HFFc6 (cell line): ENCODE results near the gene ENGASE. TPM values are rescaled to one million over a fixed set of nuclear protein-coding genes. Genes with fewer than 3 reads are reported as not detected.

Experiments
- DNase-seq: peaks from one replicate; pipeline ENCODE4 v3.0.0-alpha.2; 2018
- H3K27ac Mint-ChIP-seq: 2 replicates; pipeline ENCODE4 v1.8.0; 2020; ENCODE audit warnings: mild to moderate bottlenecking, mixed read lengths
- H3K27me3 Mint-ChIP-seq: 2 replicates; pipeline ENCODE4 v1.8.0; 2021; ENCODE audit warnings: mild to moderate bottlenecking, moderate library complexity, mixed read lengths; ENCODE audit not compliant: insufficient read depth
- H3K36me3 Mint-ChIP-seq: 2 replicates; pipeline ENCODE4 v1.8.0; 2021; ENCODE audit warnings: low read depth, mixed read lengths
- H3K4me1 Mint-ChIP-seq: 2 replicates; pipeline ENCODE4 v1.8.0; 2020; ENCODE audit warnings: low read depth, mixed read lengths
- H3K4me3 Mint-ChIP-seq: 2 replicates; pipeline ENCODE4 v1.8.0; 2020; ENCODE audit warnings: mild to moderate bottlenecking, moderate library complexity, mixed read lengths
- H3K9me3 Mint-ChIP-seq: 2 replicates; pipeline ENCODE4 v1.8.0; 2020; ENCODE audit warnings: mild to moderate bottlenecking, mixed read lengths
- CTCF ChIP-seq: fragments of 200-600 bp; sonication (generic); IDR thresholded peaks from 2 replicates; pipeline ENCODE4 v1.5.0; 2021; ENCODE audit warnings: antibody characterized with exemption, mild to moderate bottlenecking
- total RNA-seq, 6 experiments: library from RNA; stranded (reverse); fragmentation: NEBNext Ultra II Directional; extraction: Animal tissue kit (Norgen Biotek cat#: 25700); gene quantifications; 2 replicates in 1 of 6; 3 replicates in 5 of 6; pipeline ENCODE4 v1.2.3, GENCODE V29; 2021

ENGASE gene
- total RNA-seq, 6 experiments from 2014 or later: 11.1 to 13.8 (median 11.8) TPM

- Mint-ChIP-seq H3K4me3 (no peak overlapping the region), H3K9me3 (no peaks in the 10 kb centered on the region), H3K27me3 (peaks cover 38% of the 10 kb centered on the region), H3K36me3 (no peaks in the 10 kb centered on the region), H3K27ac (no peak overlapping the region), H3K4me1 (no peaks in the 10 kb centered on the region)
- DNase-seq: no peak
- no peak for TF ChIP-seq CTCF
Measured at GRCh38 chr17:79108232-79108850, 33.7 kb downstream of the ENGASE start.

- Mint-ChIP-seq H3K4me3 (no peak overlapping the region), H3K4me1 (no peaks in the 10 kb centered on the region), H3K27ac (no peak overlapping the region), H3K9me3 (no peaks in the 10 kb centered on the region), H3K36me3 (no peaks in the 10 kb centered on the region), H3K27me3 (peaks cover 42% of the 10 kb centered on the region)
- no peak for DNase-seq
- TF ChIP-seq CTCF: no peak
Measured at GRCh38 chr17:79108870-79109269, 34.2 kb downstream of the ENGASE start.

GRCh38 chr17:79109584-79109983 is 35.0 kb downstream of the ENGASE start:
- H3K4me3 Mint-ChIP-seq: no peak overlapping the region
- DNase-seq: no peak
- no peak overlapping the region for H3K27ac Mint-ChIP-seq
- H3K27me3 Mint-ChIP-seq: peaks cover 47% of the 10 kb centered on the region
- no peak; the same call in 1 of the 2 replicates for TF ChIP-seq CTCF
- H3K36me3 Mint-ChIP-seq: no peaks in the 10 kb centered on the region
- H3K4me1 Mint-ChIP-seq: no peaks in the 10 kb centered on the region
- no peaks in the 10 kb centered on the region for H3K9me3 Mint-ChIP-seq

GRCh38 chr17:79111097-79111496 is 36.5 kb downstream of the ENGASE start:
- Mint-ChIP-seq H3K4me1 (no peaks in the 10 kb centered on the region), H3K36me3 (no peaks in the 10 kb centered on the region), H3K27ac (no peak overlapping the region), H3K27me3 (peaks cover 49% of the 10 kb centered on the region), H3K4me3 (no peak overlapping the region), H3K9me3 (no peaks in the 10 kb centered on the region)
- no peak for TF ChIP-seq CTCF
- no peak for DNase-seq

GRCh38 chr17:79112471-79112870 is 37.8 kb downstream of the ENGASE start:
- H3K27ac Mint-ChIP-seq: no peak overlapping the region
- H3K9me3 Mint-ChIP-seq: no peaks in the 10 kb centered on the region
- H3K27me3 Mint-ChIP-seq: peaks cover 46% of the 10 kb centered on the region
- no peaks in the 10 kb centered on the region for H3K36me3 Mint-ChIP-seq
- no peak for TF ChIP-seq CTCF
- no peak for DNase-seq
- no peak overlapping the region for H3K4me3 Mint-ChIP-seq
- H3K4me1 Mint-ChIP-seq: no peaks in the 10 kb centered on the region
